Esophagus muscularis mucosa (tissue), 4 donors: ENCODE results near the gene ATP2B1. TPM values are rescaled to one million over a fixed set of nuclear protein-coding genes. Genes with fewer than 3 reads are reported as not detected.

ENCODE experiments used
- DNase-seq: peaks from one replicate; pipeline ENCODE4 v3.0.0-alpha.2; 2017; ENCODE audit errors: extremely low spot score
- H3K27ac ChIP-seq, 4 donors: fragments of 200-600 bp; sonication (generic); replicated peaks in 1 of 4; 1 replicate in 3 of 4; 2 replicates in 1 of 4; pipeline ENCODE4 v1.5.1; 2016 to 2019; ENCODE audit warnings: mild to moderate bottlenecking in 1 of 4
- H3K27me3 ChIP-seq, 4 donors: fragments of 200-600 bp; sonication (generic); one replicate each; pipeline versions ENCODE4 v1.5.1 to v1.6.0; 2016 to 2019
- H3K36me3 ChIP-seq, 4 donors: fragments of 200-600 bp; sonication (generic); one replicate each; pipeline ENCODE4 v1.5.1; 2016 to 2019
- H3K4me1 ChIP-seq, 4 donors: fragments of 200-600 bp; sonication (generic); one replicate each; pipeline ENCODE4 v1.5.1; 2016 to 2019
- H3K4me3 ChIP-seq, 4 donors: fragments of 200-600 bp; sonication (generic); 1 replicate in 2 of 4; 2 replicates in 2 of 4; pipeline ENCODE4 v1.5.1; 2016 to 2019; ENCODE audit warnings: mild to moderate bottlenecking in 4 of 4, moderate library complexity in 1 of 4
- H3K9me3 ChIP-seq, 4 donors: fragments of 200-600 bp; sonication (generic); 1 replicate in 3 of 4; 2 replicates in 1 of 4; pipeline ENCODE4 v1.5.1; 2016 to 2019
- EP300 ChIP-seq: sonication (generic); formaldehyde crosslinking; IDR thresholded peaks from one replicate; pipeline ENCODE4 v1.6.1; 2017; ENCODE audit warnings: antibody characterized with exemption
- POLR2A ChIP-seq: fragments of 450-650 bp; IDR thresholded peaks from one replicate; pipeline ENCODE4 v1.6.1; 2017; ENCODE audit warnings: antibody characterized with exemption, moderate library complexity, mild to moderate bottlenecking, low read depth
- POLR2AphosphoS5 ChIP-seq, 2 donors: sonication (generic); formaldehyde crosslinking; IDR thresholded peaks; one replicate each; pipeline ENCODE4 v1.6.1; 2017; ENCODE audit warnings: antibody characterized with exemption in 2 of 2
- WGBS: methylation state at CpG from one replicate; pipeline ENCODE4 v1.1.5; 2018; 5-methylcytosine and 5-hydroxymethylcytosine counted together
- intact Hi-C: fragments of 100-400 bp; cut with DNase I; formaldehyde crosslinking; loops from one replicate; pipeline ENCODE4 v1.15.1; 2023
- small RNA-seq, 3 donors: library from RNA; depleted of rRNA; stranded (forward); fragments of <200 nt; gene quantifications; one replicate each; pipeline ENCODE3, GENCODE V24; 2016
- total RNA-seq, 4 donors: library from RNA; depleted of rRNA; stranded (reverse); fragments of >200 nt; gene quantifications; one replicate each; pipeline versions ENCODE4 v1.1.0 to v1.2.1, GENCODE V29; 2016
- TF ChIP-seq, protein P1 (sequence below), 3 experiments: fragments of 200-600 bp in 2 of 3; fragments of 450-650 bp in 1 of 3; sonication (generic) in 2 of 3; IDR thresholded peaks; one replicate each; pipeline ENCODE4 v1.5.1; 2017 to 2019; ENCODE audit warnings: antibody characterized with exemption in 3 of 3, mild to moderate bottlenecking in 2 of 3, moderate library complexity in 1 of 3

The ATP2B1 gene
- total RNA-seq, 4 donors from 2014 or later: 16.0 to 36.9 (median 20.7) TPM

DNA sequence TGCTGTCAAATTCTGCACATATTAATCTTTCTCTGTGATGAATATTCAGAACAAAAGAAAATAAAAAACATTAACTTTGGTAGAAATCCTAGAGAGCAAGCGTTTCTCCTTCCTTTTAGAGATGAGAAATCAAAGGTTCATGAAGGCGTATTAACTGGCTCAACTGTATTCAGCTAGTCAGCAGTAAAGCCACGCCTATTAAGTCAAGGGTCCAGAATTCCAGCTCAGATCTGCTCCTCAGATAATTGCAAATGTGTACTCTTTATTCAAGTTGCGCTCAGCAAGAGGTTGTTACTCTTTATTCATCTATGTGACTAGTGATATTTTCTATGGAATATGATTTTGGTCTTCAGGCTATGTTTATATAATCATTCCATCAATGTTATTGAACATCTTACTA lies 169.7 kb downstream of the ATP2B1 start:
- intact Hi-C loops: no loop called here
- 93% methylated on average over 4 of the region's 4 CpGs for whole genome bisulfite sequencing
- Histone ChIP-seq H3K4me3 (no peak overlapping the region), H3K27me3 (no peaks in the 10 kb centered on the region), H3K9me3 (no peaks in the 10 kb centered on the region), H3K27ac (no peak overlapping the region), H3K4me1 (peaks cover 0 to 12% (median 7%) of the 10 kb centered on the region in 4 donors), H3K36me3 (peaks cover 0 to 3% (median 0%) of the 10 kb centered on the region in 4 donors)
- peak; percentile 42 for DNase-seq
- TF ChIP-seq EP300: no peak
- no peak for TF ChIP-seq POLR2AphosphoS5 (IDR thresholded peaks at IDR 0.05)
- TF ChIP-seq, protein P1, sequence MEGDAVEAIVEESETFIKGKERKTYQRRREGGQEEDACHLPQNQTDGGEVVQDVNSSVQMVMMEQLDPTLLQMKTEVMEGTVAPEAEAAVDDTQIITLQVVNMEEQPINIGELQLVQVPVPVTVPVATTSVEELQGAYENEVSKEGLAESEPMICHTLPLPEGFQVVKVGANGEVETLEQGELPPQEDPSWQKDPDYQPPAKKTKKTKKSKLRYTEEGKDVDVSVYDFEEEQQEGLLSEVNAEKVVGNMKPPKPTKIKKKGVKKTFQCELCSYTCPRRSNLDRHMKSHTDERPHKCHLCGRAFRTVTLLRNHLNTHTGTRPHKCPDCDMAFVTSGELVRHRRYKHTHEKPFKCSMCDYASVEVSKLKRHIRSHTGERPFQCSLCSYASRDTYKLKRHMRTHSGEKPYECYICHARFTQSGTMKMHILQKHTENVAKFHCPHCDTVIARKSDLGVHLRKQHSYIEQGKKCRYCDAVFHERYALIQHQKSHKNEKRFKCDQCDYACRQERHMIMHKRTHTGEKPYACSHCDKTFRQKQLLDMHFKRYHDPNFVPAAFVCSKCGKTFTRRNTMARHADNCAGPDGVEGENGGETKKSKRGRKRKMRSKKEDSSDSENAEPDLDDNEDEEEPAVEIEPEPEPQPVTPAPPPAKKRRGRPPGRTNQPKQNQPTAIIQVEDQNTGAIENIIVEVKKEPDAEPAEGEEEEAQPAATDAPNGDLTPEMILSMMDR (IDR thresholded peaks at IDR 0.05): no peak
- TF ChIP-seq POLR2A: no peak

Small RNA genes within 50 kb of the gene (small RNA-seq; reads per million reads assigned to genes)
- gene AC025034.2 (0 reads per million in 3 donors), gene RNA5SP365 (0 to 0.19 (median 0.08) reads per million in 3 donors), gene RNU6-148P (0 reads per million in 3 donors)

Other genes starting within 250 kb of the ATP2B1 start
- gene GALNT4, start 184.0 kb downstream of the ATP2B1 start, total RNA-seq: 1 to 10 TPM; 5.0 to 6.2 (median 5.4) TPM
- 10 to 100 TPM; 19.6 to 22.4 (median 20.0) TPM for gene POC1B, start 182.8 kb downstream of the ATP2B1 start, total RNA-seq